GM21423 (cell line): Measurements from ENCODE around the gene RSPH6A.
"Not testable (repeated sequence)": the region's sequence is repeated elsewhere in the genome, so short reads cannot be mapped to it uniquely, and the experiment has no call there.

Experiments used
- ATAC-seq: cut with Tn5 transposase; IDR thresholded peaks from one replicate; pipeline ENCODE4 v1.9.1; 2021; ENCODE audit warnings: mild to moderate bottlenecking, moderate library complexity; ENCODE audit not compliant: unreplicated experiment

The RSPH6A gene

DNA sequence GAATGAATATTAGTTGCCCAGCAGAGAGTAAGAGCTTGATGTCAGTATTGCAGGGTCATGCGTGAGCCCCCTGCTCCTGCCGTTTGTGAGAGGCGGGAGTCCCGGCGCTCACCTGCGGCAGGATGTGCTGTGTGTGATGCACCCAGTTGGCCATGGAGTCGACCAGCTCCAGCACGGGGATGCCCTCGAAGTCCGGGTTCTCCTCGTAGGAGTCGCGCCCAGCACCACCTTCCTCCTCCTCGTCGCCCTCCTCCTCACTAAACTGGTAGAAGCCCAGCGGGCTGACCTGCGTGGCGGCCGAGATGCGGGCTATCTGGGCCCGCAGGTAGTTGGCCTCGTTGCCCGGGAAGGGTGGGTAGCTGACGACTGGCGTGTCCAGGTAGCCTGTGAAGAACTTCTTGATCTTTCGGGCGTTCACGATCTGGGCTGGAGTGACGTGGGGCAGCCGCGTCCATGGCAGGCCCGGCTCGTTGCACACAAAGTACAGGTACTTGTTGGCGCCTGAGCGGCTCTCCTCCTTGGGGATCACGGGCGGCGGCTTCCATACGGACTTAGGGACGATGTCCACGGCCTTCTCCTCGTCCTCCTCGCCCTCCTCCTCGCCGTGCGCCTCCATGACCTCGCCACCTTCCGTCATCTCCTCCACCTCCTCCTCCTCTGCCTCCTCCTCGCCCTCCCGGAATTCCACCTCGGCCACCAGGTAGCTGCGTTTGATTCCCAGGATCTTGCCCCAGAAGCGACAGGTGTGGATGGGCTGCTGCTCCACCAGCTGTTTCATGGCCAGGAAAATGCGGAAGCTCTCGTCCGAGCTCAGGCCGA lies 10.8 kb downstream of the RSPH6A start:
- no peak for ATAC-seq

GRCh38 chr19:45801603-45802175 lies 13.4 kb downstream of the RSPH6A start:
- no peak for ATAC-seq

DNA sequence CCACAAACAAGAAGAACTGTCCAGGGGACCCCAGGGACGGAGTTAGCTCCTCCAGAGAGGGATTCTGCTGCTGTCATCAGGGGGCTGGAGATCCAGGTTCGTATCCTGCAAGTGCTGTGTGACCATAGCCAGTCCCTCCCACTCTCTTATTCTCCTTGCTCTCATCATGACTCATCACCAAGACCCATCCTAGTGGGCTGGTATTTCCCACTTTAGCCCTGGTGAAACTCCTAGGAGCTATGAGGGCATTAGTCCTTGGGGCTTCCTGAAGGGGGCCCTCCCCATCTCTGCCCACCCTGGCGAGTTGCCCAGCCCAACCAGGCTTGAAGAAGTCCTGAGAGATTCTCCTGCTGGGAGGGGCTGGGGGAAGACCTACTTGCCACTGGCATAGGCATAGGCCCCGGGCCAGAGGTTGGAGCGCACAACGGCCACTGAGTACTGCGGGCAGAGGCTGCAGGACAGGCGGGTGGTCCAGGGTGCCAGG lies 15.0 kb downstream of the RSPH6A start:
- ATAC-seq, result no peak

DNA sequence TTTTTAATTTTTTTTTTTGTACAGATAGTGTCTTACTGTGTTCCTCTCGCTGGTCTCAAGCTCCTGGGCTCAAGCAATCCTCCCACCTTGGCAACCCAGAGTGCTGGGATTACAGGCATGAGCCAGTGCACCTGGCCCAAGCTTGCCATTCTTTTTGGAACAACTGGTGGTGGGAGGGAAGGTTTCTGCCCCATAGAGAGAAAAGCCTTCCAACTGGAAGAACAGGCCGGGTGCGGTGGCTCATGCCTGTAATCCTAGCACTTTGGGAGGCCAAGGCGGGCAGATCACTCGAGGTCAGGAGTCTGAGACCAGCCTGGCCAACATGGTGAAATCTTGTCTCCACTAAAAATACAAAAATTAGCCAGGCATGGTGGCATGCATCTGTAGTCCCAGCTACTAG lies 15.6 kb downstream of the RSPH6A start:
- not testable (repeated sequence) for ATAC-seq

DNA sequence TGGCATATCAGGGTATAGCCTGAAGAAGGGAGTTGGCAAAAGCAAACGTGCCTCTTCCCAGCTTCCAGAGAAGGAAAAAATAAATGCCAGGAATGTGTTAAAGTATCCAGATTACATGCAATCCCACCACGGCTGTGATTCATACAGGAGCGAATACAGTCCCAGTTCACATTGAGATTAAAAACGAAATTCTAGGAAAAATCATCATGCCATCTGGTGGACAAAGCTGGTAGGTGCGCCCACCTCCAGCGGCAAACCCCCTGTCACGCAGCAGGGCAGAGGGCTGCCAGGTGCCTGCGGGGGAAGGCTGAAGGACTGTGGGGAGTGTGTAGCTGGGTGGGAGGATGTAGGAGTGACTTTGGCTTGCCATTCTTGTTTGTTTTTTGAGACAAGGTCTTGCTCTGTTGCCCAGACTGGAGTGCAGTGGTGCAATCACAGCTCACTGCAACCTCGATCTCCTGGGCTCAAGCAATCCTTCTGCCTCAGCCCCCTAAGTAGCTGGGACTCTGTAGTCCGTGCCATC lies 16.1 kb downstream of the RSPH6A start:
- ATAC-seq, result peak; percentile 48

DNA sequence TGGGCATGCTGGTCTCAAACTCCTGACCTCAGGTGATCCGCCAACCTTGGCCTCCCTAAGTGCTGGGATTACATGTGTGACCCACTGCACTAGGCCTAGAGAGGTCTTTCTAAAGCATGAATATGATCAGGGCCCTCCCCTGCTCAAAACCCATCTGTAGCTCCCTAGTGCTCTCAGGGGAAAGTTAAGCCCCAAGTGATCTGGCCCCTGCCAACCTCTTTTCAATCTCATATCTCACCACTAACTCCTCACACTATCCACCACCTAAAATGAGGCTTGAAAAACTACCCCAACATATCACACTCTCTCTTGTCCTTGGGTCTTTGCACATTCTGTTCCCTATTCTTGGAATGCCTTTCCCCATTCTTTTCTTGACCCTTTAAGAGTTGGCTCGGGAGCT lies 20.5 kb downstream of the RSPH6A start:
- ATAC-seq, result no peak

DNA sequence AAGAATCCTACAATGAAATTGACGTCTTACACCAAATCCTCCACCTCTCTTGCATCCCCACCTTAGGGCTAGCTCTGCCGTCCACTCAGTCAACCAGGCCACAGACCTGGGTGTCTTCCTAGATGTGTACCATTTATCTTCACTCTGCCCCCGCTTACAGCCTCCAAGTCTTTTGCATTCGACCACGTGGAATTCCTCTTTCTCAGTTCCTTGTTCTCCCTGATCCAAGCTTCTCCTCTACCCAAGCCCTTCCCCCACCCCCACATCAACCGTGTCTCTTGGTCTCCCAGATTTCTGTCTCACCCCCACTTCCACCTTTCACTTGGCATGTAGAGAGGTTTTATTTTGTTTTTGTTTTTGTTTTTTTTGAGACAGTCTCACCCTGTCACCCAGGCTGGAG lies 21.2 kb downstream of the RSPH6A start:
- no peak for ATAC-seq

GRCh38 chr19:45793178-45793564 lies 21.9 kb downstream of the RSPH6A start:
- ATAC-seq, result no peak

- ATAC-seq, result peak; percentile 89
These were observed 22.5 kb downstream of the RSPH6A start, which contains the start of gene DMWD for GRCh38 chr19:45792470-45793177. Gene DMWD (minus strand): TSS chr19:45792845. CDS start chr19:45792756, 89 bp downstream.

GRCh38 chr19:45791744-45792469 lies 23.2 kb downstream of the RSPH6A start:
- no peak for ATAC-seq

DNA sequence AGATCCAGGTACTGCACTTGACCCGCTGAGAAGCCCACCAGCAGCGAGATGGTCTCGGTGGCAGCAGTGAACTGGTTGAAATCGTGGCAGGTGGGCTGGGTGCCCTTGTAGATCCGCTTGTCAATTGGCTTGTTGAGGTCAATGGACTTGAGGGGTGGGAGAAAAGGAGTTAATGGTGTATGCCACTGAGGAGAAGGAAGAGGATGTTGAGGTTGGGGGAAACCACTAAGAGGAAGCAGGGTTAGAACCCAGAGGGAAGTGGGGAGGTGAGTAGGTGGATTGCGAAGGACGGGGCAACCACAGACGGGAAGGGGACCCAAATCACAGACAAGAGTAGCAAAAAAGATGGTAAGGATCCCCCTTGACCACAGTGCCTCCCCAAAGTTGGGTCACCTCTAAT lies 24.2 kb downstream of the RSPH6A start:
- no peak for ATAC-seq

DNA sequence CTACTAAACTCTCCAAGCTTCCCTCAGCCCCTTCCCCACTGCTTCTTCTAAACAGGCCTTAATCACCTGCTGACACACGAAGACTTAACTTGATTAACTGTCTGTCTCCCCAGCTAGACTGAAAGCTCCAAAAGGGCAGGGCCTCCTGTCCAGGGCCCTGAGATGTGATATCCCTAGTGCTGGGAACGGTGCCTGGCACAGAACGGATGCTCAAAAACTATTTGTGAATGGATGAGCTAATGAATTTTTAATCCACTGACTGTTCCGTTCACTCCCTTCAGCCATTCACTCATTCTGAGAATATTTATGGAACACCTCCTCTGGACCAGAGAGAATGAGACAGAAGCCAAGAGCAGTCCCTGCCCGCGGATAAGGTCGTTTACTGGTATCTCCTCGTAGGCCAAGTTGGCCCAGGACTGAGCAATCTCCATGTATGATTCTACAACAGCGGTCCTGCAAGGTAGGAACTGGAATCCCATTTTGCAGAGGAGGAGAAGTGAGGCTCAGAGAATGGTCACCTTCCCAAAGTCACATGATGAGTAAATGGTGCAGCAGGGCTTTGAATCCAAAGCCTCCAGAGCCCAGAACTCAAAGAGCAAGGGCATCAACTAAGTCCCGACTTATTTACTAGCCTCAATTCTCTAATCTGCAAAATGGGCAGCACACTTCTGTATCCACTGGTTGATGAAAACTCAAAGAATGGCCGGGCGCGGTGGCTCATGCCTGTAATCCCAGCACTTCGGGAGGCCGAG lies 25.9 kb downstream of the RSPH6A start:
- ATAC-seq, result no peak

DNA sequence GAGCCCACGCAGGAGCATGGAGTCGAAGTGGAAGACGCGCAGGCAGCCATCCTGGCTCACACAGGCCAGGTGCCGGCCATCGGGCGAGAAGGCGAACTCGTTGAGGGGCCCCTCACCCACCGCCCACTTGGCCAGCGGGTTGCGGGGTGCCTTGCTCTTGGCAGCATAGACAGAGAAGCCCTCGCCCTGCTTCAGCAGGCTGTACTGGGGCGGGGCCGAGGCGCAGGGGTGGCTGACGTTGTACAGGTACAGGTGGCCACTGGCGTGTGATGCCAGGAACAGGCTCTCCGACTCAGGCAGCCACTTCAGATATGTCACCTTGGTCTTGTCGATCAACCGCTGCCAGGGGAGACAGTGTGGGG lies 28.6 kb downstream of the RSPH6A start:
- ATAC-seq, result no peak

- no peak for ATAC-seq
These were observed 29.2 kb downstream of the RSPH6A start for GRCh38 chr19:45785781-45786532.

DNA sequence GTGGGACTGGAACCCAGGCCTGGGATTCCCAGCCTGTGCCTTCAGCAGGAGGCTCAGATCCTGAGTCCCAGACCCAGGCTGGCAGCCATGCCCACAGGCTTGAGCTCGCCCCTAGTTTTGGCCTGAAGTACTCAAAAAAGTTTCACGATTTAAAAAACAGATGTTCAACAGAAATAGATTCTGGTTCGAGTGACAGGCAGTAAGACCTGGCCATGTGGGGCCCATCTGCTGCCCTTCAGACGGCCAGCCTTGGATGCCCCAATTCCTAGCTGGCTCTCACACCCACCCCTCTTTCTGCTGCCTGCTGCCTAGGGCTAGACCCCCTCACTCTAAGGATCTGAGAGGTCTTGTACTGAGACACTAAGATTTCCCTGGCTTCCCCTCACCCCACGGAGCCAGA lies 30.0 kb downstream of the RSPH6A start:
- ATAC-seq, result no peak

DNA sequence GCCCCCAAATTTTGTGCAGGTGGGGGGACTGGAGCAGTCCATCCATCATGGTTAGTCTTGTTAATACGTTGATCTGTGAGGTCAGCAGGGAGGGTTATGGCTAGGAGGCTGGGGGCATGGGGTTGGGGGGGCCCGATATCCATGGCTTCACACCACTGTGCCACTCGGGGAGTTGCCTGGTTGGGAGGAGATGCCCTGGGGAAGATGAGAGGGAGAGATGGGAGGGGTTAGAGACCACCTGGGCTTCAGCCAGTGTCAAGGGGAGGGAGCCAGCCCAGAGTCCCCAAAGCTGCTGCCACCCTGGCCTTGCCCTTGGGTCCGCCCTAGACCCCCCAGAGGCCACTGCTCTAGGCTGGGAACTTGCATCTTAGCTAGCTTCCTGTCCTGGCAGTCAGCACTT lies 31.0 kb downstream of the RSPH6A start:
- no peak for ATAC-seq

- ATAC-seq, result no peak
These were observed 32.0 kb downstream of the RSPH6A start for GRCh38 chr19:45782820-45783785.

- ATAC-seq, result no peak
These were observed 32.9 kb downstream of the RSPH6A start, which contains the start of gene DMPK for GRCh38 chr19:45782162-45782691. Gene DMPK (minus strand): TSS chr19:45782490. CDS start chr19:45782352, 138 bp downstream.
